Spinal cord (tissue), 10 donors: ENCODE measurements around the gene CYB561. TPM values are rescaled to one million over a fixed set of nuclear protein-coding genes. Genes with fewer than 3 reads are reported as not detected.

Experiments
- DNase-seq, 6 donors: peaks; one replicate each; pipeline versions ENCODE4 v3.0.0 to v3.0.0-alpha.2; 2013 to 2015; ENCODE audit warnings: low spot score in 6 of 6, low read depth in 4 of 6
- H3K27ac ChIP-seq: one replicate; pipeline ENCODE4 v1.5.1; 2013; ENCODE audit warnings: low read depth, low read length, control low read depth
- H3K27me3 ChIP-seq: one replicate; pipeline ENCODE4 v1.6.1; 2013; ENCODE audit warnings: low read length; ENCODE audit not compliant: control insufficient read depth, insufficient read depth
- H3K36me3 ChIP-seq: one replicate; pipeline ENCODE4 v1.6.1; 2013; ENCODE audit warnings: low read length; ENCODE audit not compliant: control insufficient read depth, insufficient read depth
- H3K4me1 ChIP-seq: one replicate; pipeline ENCODE4 v1.6.1; 2013; ENCODE audit warnings: low read length; ENCODE audit not compliant: control insufficient read depth, insufficient read depth
- H3K4me3 ChIP-seq: one replicate; pipeline ENCODE4 v1.5.1; 2013; ENCODE audit warnings: low read depth, low read length, control low read depth
- H3K9me3 ChIP-seq: one replicate; pipeline ENCODE4 v1.6.1; 2013; ENCODE audit warnings: low read length; ENCODE audit not compliant: control insufficient read depth, insufficient read depth
- WGBS: methylation state at CpG from one replicate; pipeline ENCODE4 v1.1.5; 2013; ENCODE audit warnings: missing lambda C conversion rate; ENCODE audit not compliant: insufficient coverage; 5-methylcytosine and 5-hydroxymethylcytosine counted together
- polyA plus RNA-seq, 2 donors: library from polyadenylated mRNA; unstranded; fragments of 120-200 nt; gene quantifications; one replicate each; pipeline ENCODE4 v1.2.1, GENCODE V29; 2013; ENCODE audit not compliant: insufficient read length in 2 of 2
- total RNA-seq, 2 donors: library from RNA; depleted of rRNA in 1 of 2; stranded (reverse); fragments of 120-200 nt in 1 of 2; fragments of >200 nt in 1 of 2; gene quantifications; one replicate each; pipeline versions ENCODE4 v1.2.3 to v1.2.4, GENCODE V29; 2013 to 2014
- donor health status: healthy.

Gene CYB561
- total and polyA plus RNA-seq, 4 donors = 25.1 to 44.2 (median 35.1) TPM

DNA sequence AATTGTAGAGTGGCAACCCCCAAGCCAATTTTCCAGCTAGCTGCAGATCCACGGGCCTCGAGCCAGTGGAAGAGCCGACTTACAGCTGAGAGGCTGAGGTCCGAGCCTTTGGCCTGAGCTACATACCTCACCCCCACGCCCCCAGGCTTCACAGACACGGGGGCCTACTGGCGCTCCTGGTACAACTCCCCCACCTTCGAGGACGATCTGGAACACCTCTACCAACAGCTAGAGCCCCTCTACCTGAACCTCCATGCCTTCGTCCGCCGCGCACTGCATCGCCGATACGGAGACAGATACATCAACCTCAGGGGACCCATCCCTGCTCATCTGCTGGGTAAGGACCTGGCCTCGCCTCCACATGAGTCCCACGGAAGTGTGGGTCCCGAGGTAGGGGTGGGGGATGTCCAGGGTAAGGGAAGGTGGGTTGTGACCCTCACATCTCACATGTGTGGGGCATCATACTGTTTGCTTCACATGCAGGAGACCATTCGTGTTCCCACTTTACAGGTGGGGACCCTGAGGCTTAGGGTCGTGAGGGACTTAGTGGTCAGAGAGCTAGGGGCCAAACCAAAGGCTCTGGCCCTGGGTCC is 34.2 kb upstream of the CYB561 start:
- Histone ChIP-seq H3K27ac (no peak overlapping the region), H3K9me3 (no peaks in the 10 kb centered on the region), H3K27me3 (peaks cover 16% of the 10 kb centered on the region), H3K4me3 (no peak overlapping the region), H3K36me3 (peaks cover 22% of the 10 kb centered on the region), H3K4me1 (peaks cover 34% of the 10 kb centered on the region)
- 78% methylated on average over 13 of the region's 21 CpGs for WGBS
- no peak for DNase-seq

DNA sequence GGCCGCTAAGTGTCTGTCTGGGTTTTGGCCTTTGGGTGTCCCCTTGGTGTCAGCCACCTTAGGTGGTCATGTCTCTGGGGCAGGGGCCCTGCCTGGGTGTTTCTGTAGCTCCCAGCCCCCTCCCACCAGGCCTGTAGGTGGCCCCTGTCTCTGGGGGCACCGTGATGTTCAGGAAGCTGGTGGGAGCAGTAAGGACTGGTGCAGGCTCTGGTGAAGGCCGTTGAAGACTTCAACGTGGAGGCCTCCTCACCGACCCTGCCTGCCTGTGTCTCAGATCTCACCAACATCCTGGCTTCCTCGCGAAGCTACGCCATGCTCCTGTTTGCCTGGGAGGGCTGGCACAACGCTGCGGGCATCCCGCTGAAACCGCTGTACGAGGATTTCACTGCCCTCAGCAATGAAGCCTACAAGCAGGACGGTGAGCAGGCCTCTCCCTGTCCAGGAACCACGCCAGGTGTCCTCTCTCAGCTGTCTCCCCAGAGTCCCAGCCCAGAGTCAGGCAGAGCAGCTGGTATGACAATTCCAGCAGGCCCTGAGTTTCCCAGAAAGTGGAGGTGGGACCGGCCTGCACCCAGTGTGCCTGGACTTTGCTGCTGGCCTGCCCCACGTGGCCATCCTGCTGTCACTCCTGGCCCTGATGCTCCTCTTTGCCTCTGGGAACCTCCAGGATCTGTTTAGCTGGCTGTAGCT is 33.5 kb upstream of the CYB561 start:
- Histone ChIP-seq H3K27me3 (peaks cover 16% of the 10 kb centered on the region), H3K4me1 (peaks cover 38% of the 10 kb centered on the region), H3K36me3 (peaks cover 19% of the 10 kb centered on the region), H3K27ac (no peak overlapping the region), H3K4me3 (no peak overlapping the region), H3K9me3 (no peaks in the 10 kb centered on the region)
- no peak for DNase-seq
- 84% methylated on average over 17 of the region's 17 CpGs for WGBS

DNA sequence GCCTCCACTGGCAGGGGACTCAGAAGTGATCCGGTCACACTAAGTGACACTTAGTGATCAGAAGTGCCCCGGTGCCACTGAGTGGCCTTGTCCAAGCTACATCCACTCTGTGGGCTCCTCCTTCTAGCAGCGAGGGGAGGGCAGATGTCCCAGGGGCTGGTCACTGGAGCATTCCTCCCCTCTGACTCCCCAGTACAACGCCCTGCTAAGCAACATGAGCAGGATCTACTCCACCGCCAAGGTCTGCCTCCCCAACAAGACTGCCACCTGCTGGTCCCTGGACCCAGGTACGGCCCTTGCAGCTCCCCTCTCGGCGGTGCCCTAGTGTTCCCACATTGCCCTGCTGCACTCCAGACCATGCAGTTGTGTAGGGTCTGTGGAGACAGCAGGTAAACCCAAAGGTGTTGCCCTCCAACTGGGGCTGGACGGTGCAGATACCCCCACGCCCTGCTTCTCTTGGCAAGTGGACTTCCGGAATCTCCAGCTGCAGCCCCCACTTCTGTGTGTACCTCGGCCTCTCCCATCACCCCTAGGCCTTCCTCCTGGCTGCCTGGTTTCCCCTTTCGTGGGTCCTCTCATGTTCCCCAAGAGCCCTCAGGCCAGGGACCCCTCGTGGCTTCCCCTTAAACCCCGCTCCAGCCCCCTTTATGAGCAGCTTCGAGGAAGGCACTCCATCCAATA is 32.8 kb upstream of the CYB561 start:
- Histone ChIP-seq H3K9me3 (no peaks in the 10 kb centered on the region), H3K27ac (no peak overlapping the region), H3K27me3 (peaks cover 16% of the 10 kb centered on the region), H3K36me3 (peaks cover 13% of the 10 kb centered on the region), H3K4me1 (peaks cover 38% of the 10 kb centered on the region), H3K4me3 (no peak overlapping the region)
- WGBS = 47% methylated on average over 15 of the region's 16 CpGs
- peak in 2 of 6 donors; percentile 63 to 66 for DNase-seq

DNA sequence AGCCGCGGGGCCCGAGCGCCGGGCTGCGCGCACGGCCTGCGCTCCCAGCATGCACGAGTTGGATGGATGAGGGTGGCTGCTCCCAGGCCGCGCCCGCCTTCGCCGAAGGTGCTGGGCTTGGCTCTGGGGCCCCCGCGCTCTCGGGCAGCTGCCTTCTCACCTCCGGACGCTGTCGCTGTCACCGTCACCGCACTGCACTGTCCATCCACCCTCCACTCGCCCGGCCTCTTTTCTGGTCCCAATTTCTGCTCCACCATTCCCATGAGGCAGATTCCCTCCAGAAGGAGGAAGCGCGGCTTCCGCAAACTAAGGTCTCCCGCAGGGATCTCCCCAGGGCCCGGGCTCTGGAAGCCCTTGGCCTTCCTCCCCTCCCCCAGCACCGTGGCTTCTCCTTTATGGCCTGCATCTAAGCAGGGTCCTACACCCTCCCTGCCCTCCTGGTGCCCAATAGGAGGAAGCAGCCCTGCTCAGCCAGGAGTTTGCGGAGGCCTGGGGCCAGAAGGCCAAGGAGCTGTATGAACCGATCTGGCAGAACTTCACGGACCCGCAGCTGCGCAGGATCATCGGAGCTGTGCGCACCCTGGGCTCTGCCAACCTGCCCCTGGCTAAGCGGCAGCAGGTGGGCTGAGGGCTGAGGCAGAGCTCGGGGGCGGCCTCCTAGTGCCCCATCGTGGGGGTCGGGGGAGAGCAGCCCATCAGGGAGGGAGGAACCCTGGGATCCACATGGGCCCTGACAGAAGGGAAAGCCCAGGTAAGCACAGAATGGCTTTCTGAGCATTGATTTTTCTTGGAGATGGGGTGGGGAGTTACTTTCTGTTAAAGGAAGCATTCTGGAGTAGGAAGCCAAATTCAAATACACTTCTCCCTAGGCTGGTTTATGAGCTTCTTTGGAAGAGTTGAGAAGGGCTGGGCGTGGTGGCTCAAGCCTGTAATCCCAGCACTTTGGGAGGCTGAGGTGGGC is 31.7 kb upstream of the CYB561 start:
- Histone ChIP-seq H3K36me3 (peaks cover 10% of the 10 kb centered on the region), H3K4me3 (peak overlapping the region; percentile 26), H3K27ac (no peak overlapping the region), H3K27me3 (peaks cover 16% of the 10 kb centered on the region), H3K9me3 (no peaks in the 10 kb centered on the region), H3K4me1 (peaks cover 38% of the 10 kb centered on the region)
- 4% methylated on average over 43 of the region's 44 CpGs for WGBS
- peak in 2 of 6 donors; percentile 30 to 33 for DNase-seq

DNA sequence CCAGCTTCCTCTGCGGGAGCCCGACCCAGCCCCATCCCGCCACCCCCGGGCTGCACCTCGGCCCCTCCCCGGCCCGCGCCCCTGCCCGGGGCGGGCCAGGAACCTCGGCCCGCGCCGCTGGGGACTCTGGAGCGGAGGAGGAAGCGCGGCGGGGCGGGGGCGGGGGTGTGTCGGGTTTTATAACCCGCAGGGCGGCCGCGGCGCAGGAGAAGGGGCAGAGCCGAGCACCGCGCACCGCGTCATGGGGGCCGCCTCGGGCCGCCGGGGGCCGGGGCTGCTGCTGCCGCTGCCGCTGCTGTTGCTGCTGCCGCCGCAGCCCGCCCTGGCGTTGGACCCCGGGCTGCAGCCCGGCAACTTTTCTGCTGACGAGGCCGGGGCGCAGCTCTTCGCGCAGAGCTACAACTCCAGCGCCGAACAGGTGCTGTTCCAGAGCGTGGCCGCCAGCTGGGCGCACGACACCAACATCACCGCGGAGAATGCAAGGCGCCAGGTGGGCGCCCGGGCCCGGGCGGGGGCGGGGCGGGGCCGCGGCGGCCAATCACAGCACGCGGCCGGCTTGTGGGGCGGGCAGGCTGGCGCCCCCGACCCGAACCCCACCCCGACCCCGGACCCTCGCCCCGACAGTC is 30.9 kb upstream of the CYB561 start, which contains the start of gene ACE:
Gene ACE, plus strand, starts transcription at position 208 of the 626 bp plus-strand sequence. Its CDS starts 34 bp downstream, at position 242.
- H3K4me3 ChIP-seq = peak within 1 kb of the TSS; percentile 26
- no peaks in the 10 kb centered on the region for H3K9me3 ChIP-seq
- H3K27ac ChIP-seq = no peak within 1 kb of the TSS
- peaks cover 38% of the 10 kb centered on the region for H3K4me1 ChIP-seq
- WGBS = under 1% methylated on average over 70 of the region's 78 CpGs
- peaks cover 16% of the 10 kb centered on the region for H3K27me3 ChIP-seq
- peak in 2 of 6 donors; percentile 57 to 81 for DNase-seq
- H3K36me3 ChIP-seq = peaks cover 4% of the 10 kb centered on the region

DNA sequence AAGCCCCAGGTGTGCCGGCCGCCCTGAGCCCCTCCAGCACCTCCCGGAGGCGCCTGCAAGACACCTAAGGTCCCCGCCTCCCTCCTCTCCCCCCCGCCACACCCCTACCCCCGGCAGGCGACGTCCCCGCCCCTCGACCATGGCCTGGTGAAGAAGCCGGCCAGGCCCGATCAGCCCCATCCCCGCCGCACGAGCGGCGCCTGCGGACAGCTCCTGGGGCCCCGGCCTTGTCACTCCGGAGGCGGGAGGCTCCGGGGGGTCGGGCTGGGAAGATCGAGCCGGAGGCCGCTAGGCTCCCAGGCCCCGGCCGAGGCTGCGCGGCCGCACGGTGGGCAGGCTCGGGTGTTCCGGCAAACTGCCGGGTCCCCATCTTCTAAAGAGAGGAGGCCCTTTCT is 30.4 kb upstream of the CYB561 start:
- DNase-seq = peak in 2 of 6 donors; percentile 38 to 40
- H3K27me3 ChIP-seq = peaks cover 16% of the 10 kb centered on the region

DNA sequence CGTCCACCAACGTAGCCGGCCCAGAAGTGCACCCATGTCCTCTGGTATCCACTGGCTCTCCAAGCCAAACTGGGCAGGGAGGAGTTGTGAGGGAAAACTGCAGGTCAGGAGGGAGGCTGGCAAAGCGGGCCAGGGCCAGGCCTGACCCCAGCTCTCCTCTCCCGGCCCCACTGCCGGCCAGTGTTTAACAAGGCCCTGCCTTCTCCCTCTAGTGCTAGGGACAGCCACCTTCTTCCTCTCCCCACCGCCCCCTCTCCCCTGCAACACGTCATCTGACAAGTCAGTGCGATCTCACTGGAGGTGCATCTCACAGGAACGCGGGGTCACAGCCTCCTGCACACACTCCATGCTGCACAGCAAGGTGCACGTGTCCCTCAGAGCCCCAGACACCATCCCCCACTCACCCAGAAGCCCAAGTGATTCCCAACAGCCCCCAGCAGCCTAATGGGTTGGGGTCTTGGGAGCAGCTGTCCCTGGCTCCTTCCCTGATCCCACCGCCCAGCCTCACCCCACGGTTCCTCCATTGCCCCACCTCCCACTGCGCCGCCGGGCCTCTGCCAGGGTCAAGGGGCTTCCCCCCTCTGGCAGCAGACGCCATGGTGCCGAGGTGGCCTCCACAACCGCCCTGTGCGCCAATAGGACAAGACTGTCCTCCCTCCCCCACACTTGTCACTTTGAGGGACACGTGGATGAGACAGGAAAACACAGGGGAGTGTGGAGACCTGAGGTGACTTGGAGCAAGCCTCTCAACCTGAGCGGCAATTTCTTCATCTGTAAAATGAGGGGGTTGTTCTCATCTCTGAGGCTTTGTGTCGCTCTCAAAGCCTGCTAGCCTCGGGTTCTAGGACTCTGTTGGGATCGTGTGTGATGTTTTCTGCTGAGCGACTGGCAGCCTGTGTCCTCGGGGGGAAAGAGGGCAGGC is 29.6 kb upstream of the CYB561 start:
- peaks cover 4% of the 10 kb centered on the region for H3K36me3 ChIP-seq
- DNase-seq = no peak
- no peak overlapping the region for H3K4me3 ChIP-seq
- 39% methylated on average over 22 of the region's 28 CpGs for WGBS
- peaks cover 16% of the 10 kb centered on the region for H3K27me3 ChIP-seq
- H3K27ac ChIP-seq = peak overlapping the region; percentile 25
- H3K4me1 ChIP-seq = peaks cover 38% of the 10 kb centered on the region
- no peaks in the 10 kb centered on the region for H3K9me3 ChIP-seq

More for the DNA sequence above, 30.4 kb upstream of the CYB561 start:
- no peaks in the 10 kb centered on the region for H3K9me3 ChIP-seq
- H3K27ac ChIP-seq = no peak overlapping the region
- WGBS = 0% methylated on average over 31 of the region's 36 CpGs
- peaks cover 38% of the 10 kb centered on the region for H3K4me1 ChIP-seq
- peak overlapping the region; percentile 2 for H3K4me3 ChIP-seq
- peaks cover 4% of the 10 kb centered on the region for H3K36me3 ChIP-seq
